ENCODE measurements around the gene STX4.

The STX4 gene

DNA sequence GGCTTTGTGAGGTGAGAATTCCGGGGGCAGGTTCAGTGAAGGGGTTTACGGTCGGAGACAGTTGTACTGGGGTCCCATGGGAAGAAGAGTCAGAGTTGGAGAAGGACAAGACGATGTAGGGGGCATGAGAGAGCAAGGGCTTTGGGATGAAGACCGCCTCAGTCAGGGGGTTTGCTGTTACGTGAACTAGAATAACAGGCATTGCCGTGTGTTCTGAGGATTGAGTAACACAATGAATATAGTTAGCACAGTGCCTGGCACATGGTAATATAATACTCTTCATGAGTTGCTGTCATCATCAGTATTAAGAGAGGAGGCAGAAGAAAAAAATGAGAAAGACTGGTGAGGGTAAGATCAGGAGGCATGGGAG, 41.4 kb downstream of the STX4 start:
- FAIRE-seq, result no peak
- TF ChIP-seq POLR2A (IDR thresholded peaks at IDR 0.05; ENCODE audit: low read depth, low read length), result no peak
- no peak for DNase-seq (ENCODE audit: insufficient read length, low spot score)

DNA sequence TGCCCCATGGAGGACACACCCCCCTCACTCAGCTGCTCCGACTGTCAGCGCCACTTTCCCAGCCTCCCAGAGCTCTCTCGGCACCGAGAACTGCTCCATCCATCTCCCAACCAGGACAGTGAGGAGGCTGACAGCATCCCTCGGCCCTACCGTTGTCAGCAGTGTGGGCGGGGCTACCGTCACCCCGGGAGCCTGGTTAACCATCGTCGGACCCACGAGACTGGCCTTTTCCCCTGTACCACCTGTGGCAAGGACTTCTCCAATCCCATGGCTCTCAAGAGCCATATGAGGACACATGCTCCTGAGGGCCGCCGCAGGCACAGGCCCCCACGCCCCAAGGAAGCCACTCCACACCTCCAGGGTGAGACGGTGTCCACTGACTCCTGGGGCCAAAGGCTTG, 43.0 kb downstream of the STX4 start:
- FAIRE-seq, result no peak
- no peak for DNase-seq (ENCODE audit: insufficient read length, low spot score)
- no peak for TF ChIP-seq POLR2A (IDR thresholded peaks at IDR 0.05; ENCODE audit: low read depth, low read length)

DNA sequence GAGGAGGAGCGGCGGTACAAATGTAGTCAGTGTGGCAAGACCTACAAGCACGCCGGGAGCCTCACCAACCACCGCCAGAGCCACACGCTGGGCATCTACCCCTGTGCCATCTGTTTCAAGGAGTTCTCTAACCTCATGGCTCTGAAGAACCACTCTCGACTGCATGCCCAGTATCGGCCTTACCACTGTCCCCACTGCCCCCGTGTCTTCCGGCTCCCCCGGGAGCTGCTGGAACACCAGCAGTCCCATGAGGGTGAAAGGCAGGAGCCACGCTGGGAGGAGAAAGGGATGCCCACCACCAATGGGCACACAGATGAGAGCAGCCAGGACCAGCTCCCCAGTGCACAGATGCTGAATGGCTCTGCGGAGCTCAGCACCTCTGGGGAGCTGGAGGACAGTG, 43.7 kb downstream of the STX4 start:
- no peak for DNase-seq (ENCODE audit: insufficient read length, low spot score)
- FAIRE-seq, result no peak
- TF ChIP-seq POLR2A (IDR thresholded peaks at IDR 0.05; ENCODE audit: low read depth, low read length), result no peak

DNA sequence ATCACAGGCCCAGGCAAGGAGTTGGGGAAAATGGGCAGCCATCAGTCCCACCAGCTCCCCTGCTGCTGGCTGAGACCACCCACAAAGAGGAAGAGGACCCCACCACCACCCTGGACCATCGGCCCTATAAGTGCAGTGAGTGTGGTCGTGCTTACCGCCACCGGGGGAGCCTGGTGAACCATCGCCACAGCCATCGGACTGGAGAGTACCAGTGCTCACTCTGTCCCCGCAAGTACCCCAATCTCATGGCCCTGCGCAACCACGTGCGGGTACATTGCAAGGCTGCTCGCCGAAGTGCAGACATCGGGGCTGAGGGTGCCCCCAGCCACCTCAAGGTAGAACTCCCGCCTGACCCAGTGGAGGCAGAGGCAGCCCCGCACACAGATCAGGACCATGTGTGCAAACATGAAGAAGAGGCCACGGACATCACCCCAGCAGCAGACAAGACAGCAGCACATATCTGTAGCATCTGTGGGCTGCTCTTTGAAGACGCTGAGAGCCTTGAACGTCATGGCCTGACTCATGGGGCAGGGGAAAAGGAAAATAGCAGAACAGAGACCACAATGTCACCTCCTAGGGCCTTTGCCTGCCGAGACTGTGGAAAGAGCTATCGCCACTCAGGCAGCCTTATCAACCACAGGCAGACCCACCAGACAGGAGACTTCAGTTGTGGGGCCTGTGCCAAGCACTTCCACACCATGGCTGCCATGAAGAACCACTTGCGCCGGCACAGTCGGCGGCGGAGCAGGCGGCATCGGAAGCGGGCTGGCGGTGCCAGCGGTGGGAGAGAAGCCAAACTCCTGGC, 44.4 kb downstream of the STX4 start:
- TF ChIP-seq POLR2A (IDR thresholded peaks at IDR 0.05; ENCODE audit: low read depth, low read length), result no peak
- DNase-seq (ENCODE audit: insufficient read length, low spot score) (no peak), FAIRE-seq (no peak)

DNA sequence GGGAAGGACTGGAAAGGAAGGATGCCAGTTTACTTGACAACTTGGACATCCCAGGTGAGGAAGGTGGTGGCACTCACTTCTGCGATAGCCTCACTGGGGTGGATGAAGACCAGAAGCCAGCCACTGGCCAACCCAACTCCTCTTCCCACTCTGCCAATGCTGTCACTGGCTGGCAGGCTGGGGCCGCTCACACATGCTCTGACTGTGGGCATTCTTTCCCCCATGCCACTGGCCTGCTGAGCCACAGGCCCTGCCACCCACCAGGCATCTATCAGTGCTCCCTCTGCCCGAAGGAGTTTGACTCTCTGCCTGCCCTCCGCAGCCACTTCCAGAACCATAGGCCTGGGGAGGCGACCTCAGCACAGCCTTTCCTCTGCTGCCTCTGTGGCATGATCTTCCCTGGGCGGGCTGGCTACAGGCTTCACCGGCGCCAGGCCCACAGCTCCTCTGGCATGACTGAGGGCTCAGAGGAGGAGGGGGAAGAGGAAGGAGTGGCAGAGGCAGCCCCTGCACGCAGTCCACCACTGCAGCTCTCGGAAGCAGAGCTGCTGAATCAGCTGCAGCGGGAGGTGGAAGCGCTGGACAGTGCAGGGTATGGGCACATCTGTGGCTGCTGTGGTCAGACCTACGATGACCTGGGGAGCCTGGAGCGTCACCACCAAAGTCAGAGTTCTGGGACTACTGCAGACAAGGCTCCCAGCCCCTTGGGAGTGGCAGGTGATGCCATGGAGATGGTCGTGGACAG, 45.4 kb downstream of the STX4 start:
- FAIRE-seq (no peak), DNase-seq (ENCODE audit: insufficient read length, low spot score) (no peak)
- TF ChIP-seq POLR2A (IDR thresholded peaks at IDR 0.05; ENCODE audit: low read depth, low read length), result no peak

DNA sequence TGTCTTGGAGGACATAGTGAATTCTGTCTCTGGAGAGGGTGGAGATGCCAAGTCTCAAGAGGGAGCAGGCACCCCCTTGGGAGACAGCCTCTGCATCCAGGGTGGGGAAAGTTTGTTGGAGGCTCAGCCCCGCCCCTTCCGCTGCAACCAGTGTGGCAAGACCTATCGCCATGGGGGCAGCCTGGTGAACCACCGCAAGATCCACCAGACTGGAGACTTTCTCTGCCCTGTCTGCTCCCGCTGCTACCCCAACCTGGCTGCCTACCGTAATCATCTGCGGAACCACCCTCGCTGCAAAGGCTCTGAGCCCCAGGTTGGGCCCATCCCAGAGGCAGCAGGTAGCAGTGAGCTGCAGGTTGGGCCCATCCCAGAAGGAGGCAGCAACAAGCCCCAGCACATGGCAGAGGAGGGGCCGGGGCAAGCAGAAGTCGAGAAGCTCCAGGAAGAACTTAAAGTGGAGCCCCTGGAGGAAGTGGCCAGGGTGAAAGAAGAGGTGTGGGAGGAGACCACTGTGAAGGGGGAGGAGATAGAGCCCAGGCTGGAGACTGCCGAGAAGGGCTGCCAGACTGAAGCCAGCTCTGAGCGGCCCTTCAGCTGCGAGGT, 46.1 kb downstream of the STX4 start:
- DNase-seq (ENCODE audit: insufficient read length, low spot score), result no peak
- TF ChIP-seq POLR2A (IDR thresholded peaks at IDR 0.05; ENCODE audit: low read depth, low read length), result no peak
- no peak for FAIRE-seq

DNA sequence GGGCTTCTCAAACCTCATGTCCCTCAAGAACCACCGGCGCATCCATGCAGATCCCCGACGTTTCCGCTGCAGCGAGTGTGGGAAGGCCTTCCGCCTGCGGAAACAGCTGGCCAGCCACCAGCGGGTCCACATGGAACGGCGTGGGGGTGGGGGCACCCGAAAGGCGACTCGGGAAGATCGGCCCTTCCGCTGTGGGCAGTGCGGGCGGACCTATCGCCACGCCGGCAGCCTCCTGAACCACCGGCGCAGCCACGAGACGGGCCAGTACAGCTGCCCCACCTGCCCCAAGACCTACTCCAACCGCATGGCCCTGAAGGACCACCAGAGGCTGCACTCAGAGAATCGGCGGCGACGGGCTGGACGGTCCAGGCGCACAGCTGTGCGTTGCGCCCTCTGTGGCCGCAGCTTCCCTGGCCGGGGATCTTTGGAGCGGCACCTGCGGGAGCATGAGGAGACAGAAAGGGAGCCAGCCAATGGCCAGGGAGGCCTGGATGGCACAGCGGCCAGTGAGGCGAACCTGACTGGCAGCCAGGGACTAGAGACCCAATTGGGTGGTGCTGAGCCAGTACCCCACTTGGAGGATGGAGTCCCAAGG, 46.8 kb downstream of the STX4 start:
- no peak for TF ChIP-seq POLR2A (IDR thresholded peaks at IDR 0.05; ENCODE audit: low read depth, low read length)
- no peak for FAIRE-seq
- no peak for DNase-seq (ENCODE audit: insufficient read length, low spot score)

DNA sequence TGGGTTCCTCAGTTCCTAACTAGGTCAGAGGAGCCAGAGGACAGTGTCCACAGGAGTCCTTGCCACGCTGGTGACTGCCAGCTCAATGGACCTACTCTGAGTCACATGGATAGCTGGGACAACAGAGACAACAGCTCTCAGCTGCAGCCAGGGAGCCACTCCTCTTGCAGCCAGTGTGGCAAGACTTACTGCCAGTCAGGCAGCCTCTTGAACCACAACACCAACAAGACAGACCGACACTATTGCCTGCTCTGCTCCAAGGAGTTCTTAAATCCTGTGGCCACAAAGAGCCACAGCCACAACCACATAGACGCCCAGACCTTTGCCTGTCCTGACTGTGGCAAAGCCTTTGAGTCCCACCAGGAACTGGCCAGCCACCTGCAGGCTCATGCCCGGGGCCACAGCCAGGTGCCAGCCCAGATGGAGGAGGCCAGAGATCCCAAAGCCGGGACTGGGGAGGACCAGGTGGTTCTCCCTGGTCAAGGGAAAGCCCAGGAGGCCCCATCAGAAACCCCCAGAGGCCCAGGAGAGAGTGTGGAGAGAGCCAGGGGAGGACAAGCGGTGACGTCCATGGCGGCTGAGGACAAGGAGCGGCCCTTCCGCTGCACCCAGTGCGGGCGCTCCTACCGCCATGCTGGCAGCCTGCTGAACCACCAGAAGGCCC, 47.5 kb downstream of the STX4 start:
- FAIRE-seq, result no peak
- no peak for TF ChIP-seq POLR2A (IDR thresholded peaks at IDR 0.05; ENCODE audit: low read depth, low read length)
- DNase-seq (ENCODE audit: insufficient read length, low spot score), result no peak

DNA sequence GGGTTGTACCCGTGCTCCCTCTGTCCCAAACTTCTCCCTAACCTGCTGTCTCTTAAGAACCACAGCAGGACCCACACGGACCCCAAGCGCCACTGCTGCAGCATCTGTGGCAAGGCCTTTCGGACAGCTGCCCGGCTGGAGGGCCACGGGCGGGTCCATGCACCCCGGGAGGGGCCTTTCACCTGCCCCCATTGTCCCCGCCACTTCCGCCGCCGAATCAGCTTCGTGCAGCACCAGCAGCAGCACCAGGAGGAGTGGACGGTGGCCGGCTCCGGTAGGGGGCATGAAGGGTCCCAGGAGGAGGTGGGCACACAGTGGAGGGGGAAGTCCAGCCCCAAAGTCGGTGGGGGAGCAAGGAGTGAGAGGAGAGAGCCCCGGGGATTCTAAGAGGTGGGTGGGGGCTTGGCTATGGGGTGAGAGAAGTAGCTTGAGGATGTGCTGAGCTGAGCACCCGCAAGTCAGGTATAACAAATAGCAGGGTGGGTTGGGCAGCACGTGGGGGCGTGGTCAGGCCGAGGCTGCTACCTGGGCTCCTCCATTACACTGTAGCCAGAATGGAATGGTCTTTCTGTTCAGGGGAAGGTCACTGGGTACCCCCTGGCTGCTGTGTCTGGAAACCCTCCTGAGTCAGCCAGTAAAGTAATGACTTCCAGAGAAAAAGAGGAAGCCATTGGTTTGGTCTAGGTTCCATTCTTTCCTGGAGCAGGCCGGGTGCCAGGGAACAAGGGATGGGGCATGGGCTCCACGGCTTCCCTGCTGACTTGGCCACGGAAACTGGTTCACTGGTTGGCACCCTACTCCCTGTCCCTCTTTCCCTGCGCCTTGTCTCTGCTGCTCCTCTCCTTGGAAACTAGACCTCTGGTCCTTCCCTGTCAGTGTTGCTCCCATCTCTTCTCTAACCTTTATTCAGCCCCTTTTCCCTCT, 48.3 kb downstream of the STX4 start:
- no peak for DNase-seq (ENCODE audit: insufficient read length, low spot score)
- TF ChIP-seq POLR2A (IDR thresholded peaks at IDR 0.05; ENCODE audit: low read depth, low read length), result no peak
- no peak for FAIRE-seq

DNA sequence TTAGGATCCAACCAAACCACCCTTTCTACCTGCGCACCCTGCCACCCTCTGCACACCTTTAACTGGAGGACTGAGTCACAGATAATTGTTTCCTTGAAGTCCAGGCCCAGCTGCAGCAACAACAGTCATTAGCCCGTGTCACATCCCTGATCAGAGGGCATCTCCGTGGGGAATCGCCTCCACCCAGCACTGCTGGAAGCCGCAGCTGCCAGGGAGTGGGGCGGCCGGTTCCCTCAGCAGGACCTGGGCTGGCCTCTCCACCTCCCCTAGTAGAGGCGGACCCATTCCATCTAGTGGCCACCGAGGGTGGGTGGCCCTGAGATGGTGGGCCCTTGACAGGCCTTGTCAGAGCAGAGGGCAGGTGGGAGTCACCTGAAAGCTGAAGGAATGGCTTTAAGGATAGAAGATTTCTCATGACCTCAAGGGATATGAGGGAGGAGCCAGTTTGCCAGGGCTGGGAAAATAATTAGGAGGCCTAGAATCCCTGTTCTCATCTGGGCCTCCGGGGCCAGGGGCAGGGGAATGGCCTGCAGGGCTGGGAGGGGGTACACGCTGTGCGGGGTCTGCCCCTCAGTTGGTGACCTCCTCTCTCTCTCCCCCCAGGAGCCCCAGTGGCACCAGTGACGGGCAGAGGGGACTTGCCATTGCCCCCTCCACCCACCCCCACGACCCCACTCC, 49.1 kb downstream of the STX4 start:
- FAIRE-seq (no peak), DNase-seq (ENCODE audit: insufficient read length, low spot score) (no peak)
- no peak for TF ChIP-seq POLR2A (IDR thresholded peaks at IDR 0.05; ENCODE audit: low read depth, low read length)

DNA sequence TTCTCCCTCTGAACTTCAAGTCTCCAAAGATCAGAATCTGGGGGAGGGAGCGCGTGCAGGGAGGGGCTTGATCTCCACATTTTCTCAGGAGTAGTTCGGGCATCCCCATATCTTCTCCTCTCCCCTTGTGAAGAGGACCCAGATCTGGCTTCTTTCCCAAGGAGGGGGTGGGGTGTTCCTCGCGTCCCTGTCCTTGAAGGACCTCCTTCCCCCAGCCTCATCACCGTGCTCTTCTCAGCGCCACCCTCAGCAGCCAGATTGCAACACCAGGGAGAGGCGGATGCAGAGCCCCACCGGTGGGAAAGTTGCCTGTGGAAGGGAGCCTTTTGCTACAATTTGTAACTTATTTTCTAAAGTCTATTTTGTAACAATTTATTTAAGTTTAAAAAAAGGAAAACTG, 49.7 kb downstream of the STX4 start:
- TF ChIP-seq POLR2A (IDR thresholded peaks at IDR 0.05; ENCODE audit: low read depth, low read length), result no peak
- no peak for FAIRE-seq
- DNase-seq (ENCODE audit: insufficient read length, low spot score), result no peak

DNA sequence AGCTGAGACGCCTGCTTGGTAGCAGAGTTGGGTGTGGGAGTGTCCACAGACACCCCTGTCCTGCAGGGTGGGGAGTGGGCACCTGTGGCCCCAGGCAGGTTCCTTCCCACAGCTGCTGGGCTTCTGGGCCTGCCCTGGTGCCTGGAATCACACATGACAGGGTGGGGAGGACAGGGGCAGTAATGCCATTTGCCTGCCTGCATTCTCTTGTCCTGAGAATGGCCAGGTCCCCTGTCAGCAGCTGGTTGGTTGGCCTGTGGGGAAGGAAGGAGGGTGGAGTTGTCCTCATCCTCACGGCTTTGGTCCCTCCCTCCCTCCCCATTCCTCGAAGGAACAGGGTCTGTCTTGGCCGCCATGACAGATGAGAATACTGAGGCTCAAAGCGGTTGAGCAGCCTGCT, 50.2 kb downstream of the STX4 start:
- FAIRE-seq (no peak), DNase-seq (ENCODE audit: insufficient read length, low spot score) (no peak)

More for the DNA sequence above, 50.2 kb downstream of the STX4 start:
- TF ChIP-seq POLR2A (IDR thresholded peaks at IDR 0.05; ENCODE audit: low read depth, low read length), result no peak
